ENCODE measurements around the gene TGFB1I1.

Gene TGFB1I1

GRCh38 chr16:31461201-31461920 is 10.6 kb upstream of the TGFB1I1 start:
- Histone ChIP-seq H3K27me3 (ENCODE audit: control insufficient read depth, insufficient read depth, low read length) (no peaks in the 10 kb centered on the region), H3K4me3 (ENCODE audit: low read length) (no peak overlapping the region), H3K36me3 (ENCODE audit: control insufficient read depth, insufficient read depth, low read length) (no peaks in the 10 kb centered on the region), H3K27ac (ENCODE audit: low read length) (no peak overlapping the region), H3K4me1 (ENCODE audit: control insufficient read depth, insufficient read depth, low read length) (no peaks in the 10 kb centered on the region; the same call in 1 of the 2 replicates), H3K9me3 (ENCODE audit: control insufficient read depth, insufficient read depth, low read length) (no peaks in the 10 kb centered on the region)
- no CpG with 5 or more reads among the region's 10 CpGs for WGBS (ENCODE audit: insufficient coverage, insufficient read length)
- no peak for DNase-seq (ENCODE audit: low read depth, low spot score)

- Histone ChIP-seq H3K36me3 (ENCODE audit: control insufficient read depth, insufficient read depth, low read length) (no peaks in the 10 kb centered on the region), H3K4me1 (ENCODE audit: control insufficient read depth, insufficient read depth, low read length) (no peaks in the 10 kb centered on the region; the same call in 1 of the 2 replicates), H3K4me3 (ENCODE audit: low read length) (no peak overlapping the region), H3K27me3 (ENCODE audit: control insufficient read depth, insufficient read depth, low read length) (no peaks in the 10 kb centered on the region), H3K9me3 (ENCODE audit: control insufficient read depth, insufficient read depth, low read length) (no peaks in the 10 kb centered on the region), H3K27ac (ENCODE audit: low read length) (no peak overlapping the region)
- DNase-seq (ENCODE audit: low read depth, low spot score): no peak
- WGBS (ENCODE audit: insufficient coverage, insufficient read length): no CpG with 5 or more reads among the region's 35 CpGs
Observed at GRCh38 chr16:31461921-31462804, 9.8 kb upstream of the TGFB1I1 start.

- H3K27ac ChIP-seq (ENCODE audit: low read length): no peak overlapping the region
- WGBS (ENCODE audit: insufficient coverage, insufficient read length): no CpG with 5 or more reads among the region's 36 CpGs
- no peaks in the 10 kb centered on the region for H3K36me3 ChIP-seq (ENCODE audit: control insufficient read depth, insufficient read depth, low read length)
- H3K4me1 ChIP-seq (ENCODE audit: control insufficient read depth, insufficient read depth, low read length): no peaks in the 10 kb centered on the region; the same call in 1 of the 2 replicates
- no peaks in the 10 kb centered on the region for H3K9me3 ChIP-seq (ENCODE audit: control insufficient read depth, insufficient read depth, low read length)
- H3K27me3 ChIP-seq (ENCODE audit: control insufficient read depth, insufficient read depth, low read length): no peaks in the 10 kb centered on the region
- no peak for DNase-seq (ENCODE audit: low read depth, low spot score)
- H3K4me3 ChIP-seq (ENCODE audit: low read length): no peak overlapping the region
Observed at GRCh38 chr16:31464348-31464769, 7.6 kb upstream of the TGFB1I1 start.

- Histone ChIP-seq H3K9me3 (ENCODE audit: control insufficient read depth, insufficient read depth, low read length) (no peaks in the 10 kb centered on the region), H3K4me1 (ENCODE audit: control insufficient read depth, insufficient read depth, low read length) (no peaks in the 10 kb centered on the region; the same call in 1 of the 2 replicates)
Observed at GRCh38 chr16:31464781-31465260, 7.1 kb upstream of the TGFB1I1 start.

DNA sequence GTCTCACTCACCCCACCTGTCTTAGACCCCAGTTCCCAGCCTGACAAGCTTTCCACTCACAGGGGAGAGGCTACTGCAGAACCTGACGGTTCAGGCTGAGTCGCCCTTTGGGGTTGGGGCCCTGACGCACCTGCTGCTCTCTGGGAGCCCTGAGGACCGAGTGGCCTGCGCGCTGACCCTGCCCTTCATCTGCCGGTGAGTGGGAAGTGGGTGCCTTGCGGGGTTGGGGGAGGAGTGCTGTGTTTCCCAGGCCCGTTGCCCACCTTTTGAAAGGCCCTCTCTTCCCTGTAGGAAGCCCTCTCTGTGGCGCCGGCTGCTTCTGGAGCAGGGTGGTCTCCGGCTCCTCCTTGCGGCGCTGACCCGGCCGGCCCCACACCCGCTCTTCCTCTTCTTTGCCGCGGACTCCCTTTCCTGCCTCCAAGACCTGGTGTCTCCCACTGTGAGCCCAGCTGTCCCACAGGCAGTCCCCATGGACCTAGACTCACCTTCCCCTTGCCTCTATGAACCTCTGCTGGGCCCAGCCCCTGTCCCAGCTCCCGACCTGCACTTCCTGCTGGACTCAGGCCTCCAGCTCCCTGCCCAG is 6.1 kb upstream of the TGFB1I1 start:
- Histone ChIP-seq H3K4me1 (ENCODE audit: control insufficient read depth, insufficient read depth, low read length) (no peaks in the 10 kb centered on the region; the same call in 1 of the 2 replicates), H3K27ac (ENCODE audit: low read length) (no peak overlapping the region), H3K9me3 (ENCODE audit: control insufficient read depth, insufficient read depth, low read length) (no peaks in the 10 kb centered on the region), H3K27me3 (ENCODE audit: control insufficient read depth, insufficient read depth, low read length) (no peaks in the 10 kb centered on the region), H3K4me3 (ENCODE audit: low read length) (no peak overlapping the region), H3K36me3 (ENCODE audit: control insufficient read depth, insufficient read depth, low read length) (no peaks in the 10 kb centered on the region)
- DNase-seq (ENCODE audit: low read depth, low spot score): no peak
- WGBS (ENCODE audit: insufficient coverage, insufficient read length): no CpG with 5 or more reads among the region's 20 CpGs

More at GRCh38 chr16:31464781-31465260, 7.1 kb upstream of the TGFB1I1 start:
- Histone ChIP-seq H3K27ac (ENCODE audit: low read length) (no peak overlapping the region), H3K36me3 (ENCODE audit: control insufficient read depth, insufficient read depth, low read length) (no peaks in the 10 kb centered on the region), H3K4me3 (ENCODE audit: low read length) (no peak overlapping the region), H3K27me3 (ENCODE audit: control insufficient read depth, insufficient read depth, low read length) (no peaks in the 10 kb centered on the region)
- WGBS (ENCODE audit: insufficient coverage, insufficient read length): no CpG with 5 or more reads among the region's 17 CpGs
- DNase-seq (ENCODE audit: low read depth, low spot score): no peak

GRCh38 chr16:31466381-31466841 is 5.5 kb upstream of the TGFB1I1 start:
- Histone ChIP-seq H3K27me3 (ENCODE audit: control insufficient read depth, insufficient read depth, low read length) (no peaks in the 10 kb centered on the region), H3K27ac (ENCODE audit: low read length) (no peak overlapping the region), H3K9me3 (ENCODE audit: control insufficient read depth, insufficient read depth, low read length) (no peaks in the 10 kb centered on the region), H3K4me3 (ENCODE audit: low read length) (no peak overlapping the region), H3K36me3 (ENCODE audit: control insufficient read depth, insufficient read depth, low read length) (no peaks in the 10 kb centered on the region), H3K4me1 (ENCODE audit: control insufficient read depth, insufficient read depth, low read length) (no peaks in the 10 kb centered on the region; the same call in 1 of the 2 replicates)
- no peak for DNase-seq (ENCODE audit: low read depth, low spot score)
- WGBS (ENCODE audit: insufficient coverage, insufficient read length): no CpG with 5 or more reads among the region's 18 CpGs

DNA sequence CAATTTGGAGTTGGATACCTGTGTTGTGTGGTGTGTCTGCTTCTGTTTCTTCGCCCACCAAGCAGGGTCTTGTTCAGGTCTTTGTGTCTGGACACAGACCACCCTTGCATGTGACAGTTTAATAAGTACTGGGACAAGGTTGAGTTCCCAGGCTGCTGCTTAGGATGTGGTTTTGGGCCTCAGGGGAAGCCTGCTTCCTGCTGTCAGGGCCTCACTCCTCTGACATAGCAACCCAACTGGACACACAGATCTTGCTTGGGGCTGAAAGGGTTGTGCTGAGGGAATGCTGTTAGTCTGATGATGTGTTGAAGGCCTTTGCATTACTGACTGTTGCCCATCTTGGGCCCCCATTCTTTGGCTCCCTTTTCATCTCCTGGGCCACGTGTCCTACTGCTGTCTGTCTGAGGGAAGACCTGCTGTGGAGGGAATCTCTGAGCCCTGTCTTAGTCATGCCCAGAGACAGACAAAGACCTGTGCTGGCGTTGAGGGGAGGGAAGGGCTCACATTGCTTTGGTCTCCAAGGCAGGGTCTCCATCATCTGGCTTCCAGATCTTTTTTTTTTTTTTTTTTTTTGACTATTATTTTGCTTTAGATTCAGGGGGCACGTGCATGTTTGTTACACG is 4.7 kb upstream of the TGFB1I1 start:
- H3K9me3 ChIP-seq (ENCODE audit: control insufficient read depth, insufficient read depth, low read length): no peaks in the 10 kb centered on the region
- no peaks in the 10 kb centered on the region; the same call in 1 of the 2 replicates for H3K4me1 ChIP-seq (ENCODE audit: control insufficient read depth, insufficient read depth, low read length)
- no peaks in the 10 kb centered on the region for H3K36me3 ChIP-seq (ENCODE audit: control insufficient read depth, insufficient read depth, low read length)
- no peak overlapping the region for H3K27ac ChIP-seq (ENCODE audit: low read length)
- DNase-seq (ENCODE audit: low read depth, low spot score): no peak
- no peak overlapping the region for H3K4me3 ChIP-seq (ENCODE audit: low read length)
- no peaks in the 10 kb centered on the region for H3K27me3 ChIP-seq (ENCODE audit: control insufficient read depth, insufficient read depth, low read length)
- no CpG with 5 or more reads among the region's 5 CpGs for WGBS (ENCODE audit: insufficient coverage, insufficient read length)

- Histone ChIP-seq H3K9me3 (ENCODE audit: control insufficient read depth, insufficient read depth, low read length) (no peaks in the 10 kb centered on the region), H3K27ac (ENCODE audit: low read length) (no peak overlapping the region), H3K4me1 (ENCODE audit: control insufficient read depth, insufficient read depth, low read length) (no peaks in the 10 kb centered on the region; the same call in 1 of the 2 replicates), H3K4me3 (ENCODE audit: low read length) (no peak overlapping the region), H3K36me3 (ENCODE audit: control insufficient read depth, insufficient read depth, low read length) (no peaks in the 10 kb centered on the region), H3K27me3 (ENCODE audit: control insufficient read depth, insufficient read depth, low read length) (no peaks in the 10 kb centered on the region)
- no CpG with 5 or more reads among the region's 5 CpGs for WGBS (ENCODE audit: insufficient coverage, insufficient read length)
- DNase-seq (ENCODE audit: low read depth, low spot score): no peak
Observed at GRCh38 chr16:31467858-31468257, 4.1 kb upstream of the TGFB1I1 start.

GRCh38 chr16:31470615-31471014 is 1.3 kb upstream of the TGFB1I1 start:
- Histone ChIP-seq H3K4me3 (ENCODE audit: low read length) (no peak overlapping the region), H3K27me3 (ENCODE audit: control insufficient read depth, insufficient read depth, low read length) (peaks cover 1% of the 10 kb centered on the region; the same call in 1 of the 2 replicates), H3K9me3 (ENCODE audit: control insufficient read depth, insufficient read depth, low read length) (no peaks in the 10 kb centered on the region), H3K27ac (ENCODE audit: low read length) (no peak overlapping the region), H3K36me3 (ENCODE audit: control insufficient read depth, insufficient read depth, low read length) (no peaks in the 10 kb centered on the region), H3K4me1 (ENCODE audit: control insufficient read depth, insufficient read depth, low read length) (no peaks in the 10 kb centered on the region)
- DNase-seq (ENCODE audit: low read depth, low spot score): no peak
- no CpG with 5 or more reads among the region's 3 CpGs for WGBS (ENCODE audit: insufficient coverage, insufficient read length)

Measured in iPS DF 6.9 (cell line).